Fibroblast of pulmonary artery (primary cell): ENCODE data around the gene WNT3A.
A peak's percentile ranks its signal among the peaks of the same experiment; 100 is the strongest.

Source experiments
- DNase-seq: peaks from one replicate; pipeline ENCODE4 v3.0.0-alpha.2; 2010; ENCODE audit warnings: low read depth
- H3K4me3 ChIP-seq: replicated peaks from 2 replicates; pipeline ENCODE4 v1.5.1; 2011; ENCODE audit warnings: low read depth, mild to moderate bottlenecking, control low read depth, low read length, moderate library complexity
- CTCF ChIP-seq: IDR thresholded peaks from 2 replicates; pipeline ENCODE4 v1.5.1; 2011; ENCODE audit warnings: mild to moderate bottlenecking, control low read depth, low read length, inconsistent platforms; ENCODE audit errors: missing control alignments

WNT3A gene

GRCh38 chr1:228013935-228014930, 7.4 kb downstream of the WNT3A start:
- TF ChIP-seq CTCF = no peak
- H3K4me3 ChIP-seq = no peak overlapping the region
- peak; percentile 72 for DNase-seq

GRCh38 chr1:228015276-228016180, 8.7 kb downstream of the WNT3A start:
- peak; percentile 41 for DNase-seq
- TF ChIP-seq CTCF = no peak
- no peak overlapping the region for H3K4me3 ChIP-seq

GRCh38 chr1:228016181-228016510, 9.3 kb downstream of the WNT3A start:
- H3K4me3 ChIP-seq = no peak overlapping the region
- TF ChIP-seq CTCF = no peak
- no peak for DNase-seq

GRCh38 chr1:228016653-228017355, 10.0 kb downstream of the WNT3A start:
- no peak for TF ChIP-seq CTCF
- no peak for DNase-seq
- H3K4me3 ChIP-seq = no peak overlapping the region

GRCh38 chr1:228017356-228018124, 10.7 kb downstream of the WNT3A start:
- TF ChIP-seq CTCF = no peak
- no peak overlapping the region for H3K4me3 ChIP-seq
- DNase-seq = no peak

GRCh38 chr1:228018125-228018398, 11.3 kb downstream of the WNT3A start:
- DNase-seq = no peak
- no peak for TF ChIP-seq CTCF

More at GRCh38 chr1:228018125-228018398, 11.3 kb downstream of the WNT3A start:
- no peak overlapping the region for H3K4me3 ChIP-seq
